Mammary epithelial cell (primary cell): Measurements from ENCODE around the gene TCHHL1.

ENCODE experiments used
- EZH2 ChIP-seq: IDR thresholded peaks from 2 replicates; pipeline ENCODE4 v1.6.1; 2012; ENCODE audit warnings: low read length, inconsistent platforms, borderline replicate concordance
- TF ChIP-seq, protein P1 (sequence below), 2 donors: IDR thresholded peaks in 1 of 2; conservative IDR thresholded peaks in 1 of 2; 2 replicates each; pipeline ENCODE4 v1.5.1; 2011 to 2012; ENCODE audit warnings: inconsistent platforms in 2 of 2, low read length in 2 of 2, mild to moderate bottlenecking in 2 of 2, control low read depth in 1 of 2, low read depth in 1 of 2; ENCODE audit not compliant: insufficient read depth in 1 of 2; ENCODE audit errors: extremely low read depth in 1 of 2

DNA sequence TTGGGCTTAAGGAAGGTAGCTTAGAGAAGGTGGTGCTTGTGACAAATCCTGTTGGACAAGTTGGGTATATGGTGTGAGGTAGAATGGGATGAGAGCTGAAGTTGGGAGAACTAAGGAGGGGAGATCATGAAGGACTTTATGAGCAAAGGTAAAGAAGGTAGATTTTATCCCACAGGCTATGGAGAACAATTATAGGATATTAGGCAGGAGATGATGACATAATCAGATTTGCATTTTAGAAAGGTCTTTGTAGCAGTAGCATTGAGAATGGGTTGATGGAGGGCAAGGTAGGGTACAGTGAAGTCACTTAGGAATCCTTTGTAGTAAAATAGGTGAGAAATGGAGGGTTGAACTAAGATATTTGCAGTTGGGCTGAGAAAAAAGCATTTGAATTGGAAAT lies 41.3 kb upstream of the TCHHL1 start:
- TF ChIP-seq, protein P1, sequence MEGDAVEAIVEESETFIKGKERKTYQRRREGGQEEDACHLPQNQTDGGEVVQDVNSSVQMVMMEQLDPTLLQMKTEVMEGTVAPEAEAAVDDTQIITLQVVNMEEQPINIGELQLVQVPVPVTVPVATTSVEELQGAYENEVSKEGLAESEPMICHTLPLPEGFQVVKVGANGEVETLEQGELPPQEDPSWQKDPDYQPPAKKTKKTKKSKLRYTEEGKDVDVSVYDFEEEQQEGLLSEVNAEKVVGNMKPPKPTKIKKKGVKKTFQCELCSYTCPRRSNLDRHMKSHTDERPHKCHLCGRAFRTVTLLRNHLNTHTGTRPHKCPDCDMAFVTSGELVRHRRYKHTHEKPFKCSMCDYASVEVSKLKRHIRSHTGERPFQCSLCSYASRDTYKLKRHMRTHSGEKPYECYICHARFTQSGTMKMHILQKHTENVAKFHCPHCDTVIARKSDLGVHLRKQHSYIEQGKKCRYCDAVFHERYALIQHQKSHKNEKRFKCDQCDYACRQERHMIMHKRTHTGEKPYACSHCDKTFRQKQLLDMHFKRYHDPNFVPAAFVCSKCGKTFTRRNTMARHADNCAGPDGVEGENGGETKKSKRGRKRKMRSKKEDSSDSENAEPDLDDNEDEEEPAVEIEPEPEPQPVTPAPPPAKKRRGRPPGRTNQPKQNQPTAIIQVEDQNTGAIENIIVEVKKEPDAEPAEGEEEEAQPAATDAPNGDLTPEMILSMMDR (conservative IDR thresholded peaks at IDR 0.05 in 1 of 2, IDR thresholded peaks at IDR 0.05 in 1 of 2; ENCODE audit: extremely low read depth in 1 of 2, insufficient read depth in 1 of 2, low read depth in 1 of 2, low read length in 2 of 2) = no peak
- no peak for TF ChIP-seq EZH2
